ENCODE measurements around the gene FSHB.

The FSHB gene

GRCh38 chr11:30206249-30206996 is 24.4 kb upstream of the FSHB start:
- peak; percentile 24 for DNase-seq (ENCODE audit: extremely low spot score)
- CTCF ChIA-PET = interaction anchor here (1.1 to 4.0 kb wide), 2 partner anchors 9 to 78 kb away, joined by 5 to 39 read pairs; no protein-coding TSS in a partner anchor
- no peak for TF ChIP-seq CTCF (IDR thresholded peaks at IDR 0.05; ENCODE audit: control extremely low read depth, extremely low read depth, low read depth, missing control alignments)
- POLR2A ChIA-PET = no interaction called here

- no peak for TF ChIP-seq CTCF (IDR thresholded peaks at IDR 0.05; ENCODE audit: control extremely low read depth, extremely low read depth, low read depth, missing control alignments)
- CTCF ChIA-PET = interaction anchor here (1.4 kb wide), 1 partner anchor 10 kb away, joined by 3 read pairs; no protein-coding TSS in a partner anchor
- POLR2A ChIA-PET = no interaction called here
- DNase-seq (ENCODE audit: extremely low spot score) = no peak
Measured at GRCh38 chr11:30210357-30210756, 20.5 kb upstream of the FSHB start.

GRCh38 chr11:30216534-30216933 is 14.3 kb upstream of the FSHB start:
- CTCF ChIA-PET = no interaction called here
- POLR2A ChIA-PET = interaction anchor here (0.5 kb wide), 1 partner anchor 93 kb away, joined by 5 read pairs; no protein-coding TSS in a partner anchor
- no peak for DNase-seq (ENCODE audit: extremely low spot score)
- TF ChIP-seq CTCF (IDR thresholded peaks at IDR 0.05; ENCODE audit: control extremely low read depth, extremely low read depth, low read depth, missing control alignments) = no peak

DNA sequence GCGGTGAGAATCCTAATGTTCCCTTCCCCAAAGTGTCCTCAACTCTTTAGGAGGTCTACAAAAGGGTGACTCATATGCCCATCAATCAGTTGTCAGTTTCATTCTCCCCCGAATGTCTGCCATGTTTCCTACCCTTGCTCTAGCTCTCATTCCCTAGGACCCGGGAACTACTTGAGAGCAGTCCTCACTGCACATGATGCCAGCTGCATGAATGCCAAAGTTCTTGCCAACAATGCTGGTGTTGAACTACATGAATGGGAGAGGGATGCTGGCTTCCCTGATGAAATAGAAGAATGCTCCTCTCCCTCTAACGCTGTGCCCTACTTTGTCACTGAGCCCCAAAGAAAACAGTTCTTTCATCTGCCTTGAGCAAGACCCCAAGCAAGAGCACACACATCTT is 12.5 kb upstream of the FSHB start:
- POLR2A ChIA-PET = no interaction called here
- TF ChIP-seq CTCF (IDR thresholded peaks at IDR 0.05; ENCODE audit: control extremely low read depth, extremely low read depth, low read depth, missing control alignments) = no peak
- CTCF ChIA-PET = interaction anchor here (1.3 to 1.5 kb wide), 2 partner anchors 15 to 21 kb away, joined by 3 to 4 read pairs; no protein-coding TSS in a partner anchor
- DNase-seq (ENCODE audit: extremely low spot score) = no peak

DNA sequence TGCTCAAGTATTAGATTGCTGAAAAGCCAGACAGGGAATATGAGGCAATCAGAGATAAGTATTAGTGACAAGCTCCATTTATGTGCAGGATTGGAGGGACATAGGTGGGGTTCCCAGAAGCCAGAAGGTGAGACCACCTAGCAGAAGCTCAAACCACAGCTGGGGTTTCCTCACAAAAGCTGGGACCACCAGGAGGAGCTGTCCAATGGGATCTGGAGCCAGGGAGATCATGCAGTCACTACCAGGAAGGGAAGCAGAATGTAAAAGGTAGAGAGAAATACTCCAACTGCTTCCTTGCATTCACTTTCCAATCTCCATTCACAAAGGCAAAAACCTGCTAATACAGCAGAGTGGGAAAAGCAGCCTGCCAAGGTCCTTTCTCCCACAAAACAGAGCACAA is 5.2 kb upstream of the FSHB start:
- DNase-seq (ENCODE audit: extremely low spot score) = no peak
- ChIA-PET CTCF (interaction anchor here (1.1 to 1.3 kb wide), 2 partner anchors 8 to 75 kb away, joined by 3 to 4 read pairs; no protein-coding TSS in a partner anchor), POLR2A (no interaction called here)
- no peak for TF ChIP-seq CTCF (IDR thresholded peaks at IDR 0.05; ENCODE audit: control extremely low read depth, extremely low read depth, low read depth, missing control alignments)

DNA sequence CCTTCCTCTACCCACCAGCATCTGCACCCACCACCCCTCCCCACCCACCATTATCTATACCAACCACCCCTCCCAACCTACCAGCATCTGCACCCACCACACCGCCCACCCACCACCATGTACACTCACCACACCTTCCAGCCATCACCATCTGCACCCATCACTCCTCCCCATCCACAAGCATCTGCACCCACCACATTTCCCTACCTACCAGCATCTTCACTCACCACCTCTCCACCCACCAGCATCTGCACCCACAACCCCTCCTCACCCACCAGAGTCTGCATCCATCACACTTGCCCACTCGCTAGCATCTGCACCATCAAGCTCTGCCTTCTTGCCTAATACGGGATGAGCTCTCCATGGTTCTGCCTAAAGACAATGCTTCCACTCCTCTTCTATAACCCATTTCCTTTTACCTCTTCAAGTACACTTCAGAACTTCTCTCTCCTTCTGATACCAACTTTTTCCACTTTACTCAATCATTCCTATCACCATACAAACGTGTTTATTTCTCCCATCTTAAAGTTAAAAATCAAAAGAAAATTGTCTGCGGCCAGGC is 2.4 kb upstream of the FSHB start:
- CTCF ChIA-PET = interaction anchor here (1.8 to 2.2 kb wide), 2 partner anchors 12 to 32 kb away, joined by 4 to 5 read pairs; no protein-coding TSS in a partner anchor
- no peak for TF ChIP-seq CTCF (IDR thresholded peaks at IDR 0.05; ENCODE audit: control extremely low read depth, extremely low read depth, low read depth, missing control alignments)
- DNase-seq (ENCODE audit: extremely low spot score) = no peak
- POLR2A ChIA-PET = no interaction called here

Measured in GM10248 (cell line).